ENCODE data around the gene KLHL28. TPM values are rescaled to one million over a fixed set of nuclear protein-coding genes. Genes with fewer than 3 reads are reported as not detected.

The KLHL28 gene
- 10 to 100 TPM in 1 of 2 donors, 1 to 10 TPM in 1; 9.8 to 22.2 TPM for total RNA-seq

- DNase-seq (ENCODE audit: low spot score in 2 of 2) = peak; percentile 89 to 95
- Mint-ChIP-seq H3K27ac (no peak within 1 kb of the TSS), H3K9me3 (no peaks in the 10 kb centered on the region), H3K36me3 (peaks cover 19 to 21% of the 10 kb centered on the region in 2 donors)
- peak; percentile 94 for ATAC-seq
These were observed at the start of gene KLHL28, which contains the start of gene TOGARAM1 for GRCh38 chr14:44961554-44962333. KLHL28 (minus strand) TSS chr14:44961947; CDS start chr14:44945928, 16,019 bp downstream. TOGARAM1 (plus strand) TSS chr14:44962190; CDS start chr14:44962422, 232 bp downstream.

GRCh38 chr14:45003924-45004323 lies 42.2 kb upstream of the KLHL28 start:
- Mint-ChIP-seq H3K36me3 (peaks cover 0 to 6% of the 10 kb centered on the region in 2 donors), H3K27ac (no peak overlapping the region), H3K9me3 (no peaks in the 10 kb centered on the region)
- DNase-seq (ENCODE audit: low spot score in 2 of 2) (no peak), ATAC-seq (no peak)

- H3K27ac Mint-ChIP-seq = no peak overlapping the region
- H3K9me3 Mint-ChIP-seq = no peaks in the 10 kb centered on the region
- no peak for ATAC-seq
- peaks cover 11 to 18% of the 10 kb centered on the region in 2 donors for H3K36me3 Mint-ChIP-seq
- DNase-seq (ENCODE audit: low spot score in 2 of 2) = no peak
These were observed 34.1 kb upstream of the KLHL28 start for GRCh38 chr14:44995770-44996294.

- peaks cover 11 to 15% of the 10 kb centered on the region in 2 donors for H3K36me3 Mint-ChIP-seq
- ATAC-seq = no peak
These were observed 33.4 kb upstream of the KLHL28 start for GRCh38 chr14:44995196-44995595.

GRCh38 chr14:44990533-44990932 lies 28.8 kb upstream of the KLHL28 start:
- DNase-seq (ENCODE audit: low spot score in 2 of 2) (no peak), ATAC-seq (no peak)
- no peak overlapping the region for H3K27ac Mint-ChIP-seq
- peaks cover 0 to 9% of the 10 kb centered on the region in 2 donors for H3K36me3 Mint-ChIP-seq
- no peaks in the 10 kb centered on the region for H3K9me3 Mint-ChIP-seq

More at GRCh38 chr14:44995196-44995595, 33.4 kb upstream of the KLHL28 start:
- no peak for DNase-seq (ENCODE audit: low spot score in 2 of 2)
- no peak overlapping the region for H3K27ac Mint-ChIP-seq
- no peaks in the 10 kb centered on the region for H3K9me3 Mint-ChIP-seq

- DNase-seq (ENCODE audit: low spot score in 2 of 2) (no peak), ATAC-seq (no peak)
- Mint-ChIP-seq H3K27ac (no peak overlapping the region), H3K9me3 (no peaks in the 10 kb centered on the region), H3K36me3 (peaks cover 0 to 9% of the 10 kb centered on the region in 2 donors)
These were observed 28.0 kb upstream of the KLHL28 start for GRCh38 chr14:44989497-44990440.

GRCh38 chr14:44988694-44989093 lies 26.9 kb upstream of the KLHL28 start:
- ATAC-seq (no peak), DNase-seq (ENCODE audit: low spot score in 2 of 2) (no peak)

GRCh38 chr14:44982594-44982993 lies 20.8 kb upstream of the KLHL28 start:
- ATAC-seq (peak in 1 of 2 donors; percentile 68), DNase-seq (ENCODE audit: low spot score in 2 of 2) (no peak)
- H3K27ac Mint-ChIP-seq = no peak overlapping the region
- H3K36me3 Mint-ChIP-seq = no peaks in the 10 kb centered on the region
- no peaks in the 10 kb centered on the region for H3K9me3 Mint-ChIP-seq

More at GRCh38 chr14:44988694-44989093, 26.9 kb upstream of the KLHL28 start:
- H3K27ac Mint-ChIP-seq = no peak overlapping the region
- no peaks in the 10 kb centered on the region for H3K9me3 Mint-ChIP-seq
- H3K36me3 Mint-ChIP-seq = peaks cover 0 to 9% of the 10 kb centered on the region in 2 donors

GRCh38 chr14:44981198-44981597 lies 19.5 kb upstream of the KLHL28 start:
- DNase-seq (ENCODE audit: low spot score in 2 of 2) (no peak), ATAC-seq (peak in 1 of 2 donors; percentile 41)
- no peak overlapping the region for H3K27ac Mint-ChIP-seq
- no peaks in the 10 kb centered on the region for H3K36me3 Mint-ChIP-seq
- H3K9me3 Mint-ChIP-seq = no peaks in the 10 kb centered on the region

- H3K36me3 Mint-ChIP-seq = no peaks in the 10 kb centered on the region
- ATAC-seq (no peak), DNase-seq (ENCODE audit: low spot score in 2 of 2) (no peak)
- no peak overlapping the region for H3K27ac Mint-ChIP-seq
- no peaks in the 10 kb centered on the region for H3K9me3 Mint-ChIP-seq
These were observed 18.1 kb upstream of the KLHL28 start for GRCh38 chr14:44979740-44980356.

- Mint-ChIP-seq H3K36me3 (no peaks in the 10 kb centered on the region), H3K27ac (no peak overlapping the region), H3K9me3 (no peaks in the 10 kb centered on the region)
- DNase-seq (ENCODE audit: low spot score in 2 of 2) (no peak), ATAC-seq (no peak)
These were observed 17.5 kb upstream of the KLHL28 start for GRCh38 chr14:44979273-44979672.

GRCh38 chr14:44971459-44971858 lies 9.7 kb upstream of the KLHL28 start:
- Mint-ChIP-seq H3K36me3 (peaks cover 49 to 52% of the 10 kb centered on the region in 2 donors), H3K27ac (no peak overlapping the region), H3K9me3 (peaks cover 7 to 25% of the 10 kb centered on the region in 2 donors)
- DNase-seq (ENCODE audit: low spot score in 2 of 2) (no peak), ATAC-seq (no peak)

- peaks cover 7 to 25% of the 10 kb centered on the region in 2 donors for H3K9me3 Mint-ChIP-seq
- peaks cover 49 to 52% of the 10 kb centered on the region in 2 donors for H3K36me3 Mint-ChIP-seq
- H3K27ac Mint-ChIP-seq = no peak overlapping the region
- ATAC-seq = no peak
- DNase-seq (ENCODE audit: low spot score in 2 of 2) = no peak
These were observed 9.2 kb upstream of the KLHL28 start for GRCh38 chr14:44970907-44971306.

GRCh38 chr14:44968714-44969113 lies 7.0 kb upstream of the KLHL28 start:
- ATAC-seq = no peak
- H3K27ac Mint-ChIP-seq = no peak overlapping the region
- peaks cover 58 to 67% of the 10 kb centered on the region in 2 donors for H3K36me3 Mint-ChIP-seq
- peaks cover 7 to 22% of the 10 kb centered on the region in 2 donors for H3K9me3 Mint-ChIP-seq
- DNase-seq (ENCODE audit: low spot score in 2 of 2) = no peak

GRCh38 chr14:44966601-44967336 lies 5.0 kb upstream of the KLHL28 start:
- DNase-seq (ENCODE audit: low spot score in 2 of 2) (no peak), ATAC-seq (no peak)
- peaks cover 63% of the 10 kb centered on the region in 2 donors for H3K36me3 Mint-ChIP-seq

More at GRCh38 chr14:44966601-44967336, 5.0 kb upstream of the KLHL28 start:
- peak overlapping the region in 1 of 2 donors; percentile 35 for H3K27ac Mint-ChIP-seq
- peaks cover 5 to 20% of the 10 kb centered on the region in 2 donors for H3K9me3 Mint-ChIP-seq

Measured in activated naive CD4-positive, alpha-beta T cell treated with anti-CD3 and anti-CD28 coated beads, Interleukin-2, amount 50 U/mL, for 72 hours (primary cell).